ENCODE data around the gene LAMA2.

The LAMA2 gene

GRCh38 chr6:129312880-129313279, 429.9 kb downstream of the LAMA2 start:
- no peak for TF ChIP-seq CTCF (IDR thresholded peaks at IDR 0.05; ENCODE audit: low read depth, low read length, missing control alignments)
- H3K4me3 ChIP-seq (replicated peaks; ENCODE audit: low read depth, low read length) = no peak overlapping the region
- DNase-seq (ENCODE audit: extremely low read depth, low read depth) = peak; percentile 14

- TF ChIP-seq CTCF (IDR thresholded peaks at IDR 0.05; ENCODE audit: low read depth, low read length, missing control alignments) = no peak
- no peak for DNase-seq (ENCODE audit: extremely low read depth, low read depth)
Observed at GRCh38 chr6:129314575-129314974, 431.6 kb downstream of the LAMA2 start.

GRCh38 chr6:129317931-129318820, 435.2 kb downstream of the LAMA2 start:
- no peak for TF ChIP-seq CTCF (IDR thresholded peaks at IDR 0.05; ENCODE audit: low read depth, low read length, missing control alignments)
- DNase-seq (ENCODE audit: extremely low read depth, low read depth) = no peak
- H3K4me3 ChIP-seq (replicated peaks; ENCODE audit: low read depth, low read length) = no peak overlapping the region

More at GRCh38 chr6:129314575-129314974, 431.6 kb downstream of the LAMA2 start:
- H3K4me3 ChIP-seq (replicated peaks; ENCODE audit: low read depth, low read length) = no peak overlapping the region

- H3K4me3 ChIP-seq (replicated peaks; ENCODE audit: low read depth, low read length) = no peak overlapping the region
- no peak for TF ChIP-seq CTCF (IDR thresholded peaks at IDR 0.05; ENCODE audit: low read depth, low read length, missing control alignments)
- DNase-seq (ENCODE audit: extremely low read depth, low read depth) = no peak
Observed at GRCh38 chr6:129320892-129321291, 438.0 kb downstream of the LAMA2 start.

- no peak overlapping the region for H3K4me3 ChIP-seq (replicated peaks; ENCODE audit: low read depth, low read length)
- TF ChIP-seq CTCF (IDR thresholded peaks at IDR 0.05; ENCODE audit: low read depth, low read length, missing control alignments) = no peak
- DNase-seq (ENCODE audit: extremely low read depth, low read depth) = no peak
Observed at GRCh38 chr6:129321303-129321702, 438.4 kb downstream of the LAMA2 start.

- no peak overlapping the region for H3K4me3 ChIP-seq (replicated peaks; ENCODE audit: low read depth, low read length)
- TF ChIP-seq CTCF (IDR thresholded peaks at IDR 0.05; ENCODE audit: low read depth, low read length, missing control alignments) = no peak
- DNase-seq (ENCODE audit: extremely low read depth, low read depth) = no peak
Observed at GRCh38 chr6:129324345-129324744, 441.4 kb downstream of the LAMA2 start.

All from HFF-Myc (cell line).